ENCODE results near the gene UBXN6.

UBXN6 gene

GRCh38 chr19:4447327-4448146, 10.1 kb downstream of the UBXN6 start:
- Histone ChIP-seq H3K4me1 (ENCODE audit: control insufficient read depth in 5 of 5, insufficient read depth in 5 of 5, low read length in 5 of 5) (peaks cover 0 to 27% (median 15%) of the 10 kb centered on the region in 5 donors), H3K27me3 (ENCODE audit: control insufficient read depth in 5 of 5, insufficient read depth in 4 of 5, low read length in 5 of 5) (no peaks in the 10 kb centered on the region), H3K27ac (ENCODE audit: low read depth, low read length) (no peak overlapping the region), H3K36me3 (ENCODE audit: control insufficient read depth in 5 of 5, insufficient read depth in 5 of 5, low read length in 5 of 5) (peaks cover 0 to 87% (median 76%) of the 10 kb centered on the region in 5 donors), H3K9ac (ENCODE audit: low read length in 5 of 5) (no peak overlapping the region), H3K4me3 (ENCODE audit: low read depth in 1 of 5, low read length in 5 of 5) (no peak overlapping the region), H3K9me3 (ENCODE audit: control insufficient read depth in 5 of 5, low read length in 5 of 5) (no peaks in the 10 kb centered on the region)

DNA sequence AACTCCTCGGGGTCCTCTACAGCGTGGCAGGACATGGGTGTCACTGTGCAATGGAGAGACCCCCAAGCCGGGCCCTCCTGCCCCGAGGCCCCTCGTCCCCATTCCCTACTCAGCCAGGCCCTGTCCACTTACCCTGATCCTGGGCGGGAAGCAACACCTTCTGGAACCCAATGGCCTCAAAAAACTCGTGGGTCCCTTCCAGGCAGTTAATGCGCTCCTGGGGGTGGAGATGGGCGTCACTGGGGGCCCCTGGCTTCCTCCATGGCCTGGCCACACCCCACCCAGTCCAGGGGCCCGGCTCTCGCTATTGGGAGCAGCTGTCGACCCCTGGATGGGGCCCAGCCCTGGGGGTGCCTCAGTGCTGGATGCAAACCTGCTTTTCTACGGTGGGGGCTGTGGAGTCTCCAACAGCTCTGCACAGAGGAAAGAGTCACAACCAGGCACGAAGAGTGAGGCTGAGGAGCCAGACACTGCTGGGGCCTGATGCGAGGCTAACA, 10.8 kb downstream of the UBXN6 start:
- Histone ChIP-seq H3K4me3 (ENCODE audit: low read depth in 1 of 5, low read length in 5 of 5) (no peak overlapping the region), H3K9me3 (ENCODE audit: control insufficient read depth in 5 of 5, low read length in 5 of 5) (no peaks in the 10 kb centered on the region), H3K27me3 (ENCODE audit: control insufficient read depth in 5 of 5, insufficient read depth in 4 of 5, low read length in 5 of 5) (no peaks in the 10 kb centered on the region), H3K36me3 (ENCODE audit: control insufficient read depth in 5 of 5, insufficient read depth in 5 of 5, low read length in 5 of 5) (peaks cover 0 to 79% (median 69%) of the 10 kb centered on the region in 5 donors), H3K27ac (ENCODE audit: low read depth, low read length) (no peak overlapping the region), H3K4me1 (ENCODE audit: control insufficient read depth in 5 of 5, insufficient read depth in 5 of 5, low read length in 5 of 5) (peaks cover 0 to 27% (median 15%) of the 10 kb centered on the region in 5 donors), H3K9ac (ENCODE audit: low read length in 5 of 5) (no peak overlapping the region)

GRCh38 chr19:4445963-4446703, 11.5 kb downstream of the UBXN6 start:
- Histone ChIP-seq H3K4me3 (ENCODE audit: low read depth in 1 of 5, low read length in 5 of 5) (no peak overlapping the region), H3K9me3 (ENCODE audit: control insufficient read depth in 5 of 5, low read length in 5 of 5) (no peaks in the 10 kb centered on the region), H3K4me1 (ENCODE audit: control insufficient read depth in 5 of 5, insufficient read depth in 5 of 5, low read length in 5 of 5) (peaks cover 0 to 27% (median 15%) of the 10 kb centered on the region in 5 donors), H3K27ac (ENCODE audit: low read depth, low read length) (no peak overlapping the region), H3K36me3 (ENCODE audit: control insufficient read depth in 5 of 5, insufficient read depth in 5 of 5, low read length in 5 of 5) (peaks cover 0 to 73% (median 62%) of the 10 kb centered on the region in 5 donors), H3K9ac (ENCODE audit: low read length in 5 of 5) (no peak overlapping the region), H3K27me3 (ENCODE audit: control insufficient read depth in 5 of 5, insufficient read depth in 4 of 5, low read length in 5 of 5) (no peaks in the 10 kb centered on the region)

- Histone ChIP-seq H3K4me1 (ENCODE audit: control insufficient read depth in 5 of 5, insufficient read depth in 5 of 5, low read length in 5 of 5) (peaks cover 0 to 27% (median 15%) of the 10 kb centered on the region in 5 donors), H3K27me3 (ENCODE audit: control insufficient read depth in 5 of 5, insufficient read depth in 4 of 5, low read length in 5 of 5) (no peaks in the 10 kb centered on the region), H3K27ac (ENCODE audit: low read depth, low read length) (no peak overlapping the region), H3K36me3 (ENCODE audit: control insufficient read depth in 5 of 5, insufficient read depth in 5 of 5, low read length in 5 of 5) (peaks cover 0 to 66% (median 57%) of the 10 kb centered on the region in 5 donors), H3K4me3 (ENCODE audit: low read depth in 1 of 5, low read length in 5 of 5) (no peak overlapping the region), H3K9ac (ENCODE audit: low read length in 5 of 5) (no peak overlapping the region), H3K9me3 (ENCODE audit: control insufficient read depth in 5 of 5, low read length in 5 of 5) (no peaks in the 10 kb centered on the region)
These were observed 12.5 kb downstream of the UBXN6 start for GRCh38 chr19:4444765-4445741.

GRCh38 chr19:4443966-4444764, 13.4 kb downstream of the UBXN6 start:
- Histone ChIP-seq H3K9ac (ENCODE audit: low read length in 5 of 5) (no peak overlapping the region), H3K36me3 (ENCODE audit: control insufficient read depth in 5 of 5, insufficient read depth in 5 of 5, low read length in 5 of 5) (peaks cover 0 to 67% (median 55%) of the 10 kb centered on the region in 5 donors), H3K27me3 (ENCODE audit: control insufficient read depth in 5 of 5, insufficient read depth in 4 of 5, low read length in 5 of 5) (no peaks in the 10 kb centered on the region), H3K27ac (ENCODE audit: low read depth, low read length) (no peak overlapping the region), H3K4me1 (ENCODE audit: control insufficient read depth in 5 of 5, insufficient read depth in 5 of 5, low read length in 5 of 5) (peaks cover 0 to 20% (median 14%) of the 10 kb centered on the region in 5 donors), H3K9me3 (ENCODE audit: control insufficient read depth in 5 of 5, low read length in 5 of 5) (no peaks in the 10 kb centered on the region), H3K4me3 (ENCODE audit: low read depth in 1 of 5, low read length in 5 of 5) (no peak overlapping the region)

- Histone ChIP-seq H3K4me1 (ENCODE audit: control insufficient read depth in 5 of 5, insufficient read depth in 5 of 5, low read length in 5 of 5) (peaks cover 0 to 16% (median 11%) of the 10 kb centered on the region in 5 donors), H3K9me3 (ENCODE audit: control insufficient read depth in 5 of 5, low read length in 5 of 5) (no peaks in the 10 kb centered on the region), H3K36me3 (ENCODE audit: control insufficient read depth in 5 of 5, insufficient read depth in 5 of 5, low read length in 5 of 5) (peaks cover 0 to 57% (median 45%) of the 10 kb centered on the region in 5 donors), H3K27ac (ENCODE audit: low read depth, low read length) (no peak overlapping the region), H3K9ac (ENCODE audit: low read length in 5 of 5) (no peak overlapping the region), H3K27me3 (ENCODE audit: control insufficient read depth in 5 of 5, insufficient read depth in 4 of 5, low read length in 5 of 5) (no peaks in the 10 kb centered on the region), H3K4me3 (ENCODE audit: low read depth in 1 of 5, low read length in 5 of 5) (no peak overlapping the region)
These were observed 14.4 kb downstream of the UBXN6 start for GRCh38 chr19:4443188-4443587.

DNA sequence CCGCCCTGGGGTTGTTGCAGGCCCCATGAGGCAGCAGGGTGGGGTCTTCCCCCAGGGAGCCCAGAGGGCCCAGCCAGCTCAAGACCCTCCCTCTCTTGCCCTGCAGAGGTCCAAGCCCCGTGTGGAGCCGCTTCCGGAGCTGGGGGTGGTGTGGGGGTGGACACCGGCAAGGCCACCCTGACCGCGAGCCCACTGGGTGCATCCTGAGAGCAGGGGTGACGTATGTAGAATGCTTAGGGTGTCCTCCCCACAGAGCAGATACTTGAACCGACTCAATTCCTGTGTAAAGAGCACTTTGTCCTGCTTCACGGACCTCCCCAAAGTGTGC, 14.8 kb downstream of the UBXN6 start:
- no peaks in the 10 kb centered on the region for H3K9me3 ChIP-seq (ENCODE audit: control insufficient read depth in 5 of 5, low read length in 5 of 5)
- H3K4me3 ChIP-seq (ENCODE audit: low read depth in 1 of 5, low read length in 5 of 5) = no peak overlapping the region
- peaks cover 0 to 16% (median 11%) of the 10 kb centered on the region in 5 donors for H3K4me1 ChIP-seq (ENCODE audit: control insufficient read depth in 5 of 5, insufficient read depth in 5 of 5, low read length in 5 of 5)
- H3K27me3 ChIP-seq (ENCODE audit: control insufficient read depth in 5 of 5, insufficient read depth in 4 of 5, low read length in 5 of 5) = no peaks in the 10 kb centered on the region
- no peak overlapping the region for H3K27ac ChIP-seq (ENCODE audit: low read depth, low read length)
- H3K9ac ChIP-seq (ENCODE audit: low read length in 5 of 5) = no peak overlapping the region
- H3K36me3 ChIP-seq (ENCODE audit: control insufficient read depth in 5 of 5, insufficient read depth in 5 of 5, low read length in 5 of 5) = peaks cover 0 to 53% (median 41%) of the 10 kb centered on the region in 5 donors

GRCh38 chr19:4441994-4442818, 15.4 kb downstream of the UBXN6 start:
- H3K27ac ChIP-seq (ENCODE audit: low read depth, low read length) = no peak overlapping the region
- no peaks in the 10 kb centered on the region for H3K27me3 ChIP-seq (ENCODE audit: control insufficient read depth in 5 of 5, insufficient read depth in 4 of 5, low read length in 5 of 5)
- no peak overlapping the region for H3K4me3 ChIP-seq (ENCODE audit: low read depth in 1 of 5, low read length in 5 of 5)
- H3K36me3 ChIP-seq (ENCODE audit: control insufficient read depth in 5 of 5, insufficient read depth in 5 of 5, low read length in 5 of 5) = peaks cover 0 to 49% (median 35%) of the 10 kb centered on the region in 5 donors
- H3K9me3 ChIP-seq (ENCODE audit: control insufficient read depth in 5 of 5, low read length in 5 of 5) = no peaks in the 10 kb centered on the region
- no peak overlapping the region for H3K9ac ChIP-seq (ENCODE audit: low read length in 5 of 5)
- peaks cover 0 to 16% (median 11%) of the 10 kb centered on the region in 5 donors for H3K4me1 ChIP-seq (ENCODE audit: control insufficient read depth in 5 of 5, insufficient read depth in 5 of 5, low read length in 5 of 5)
